ENCODE data around the gene JMJD1C.
A peak's percentile ranks its signal among the peaks of the same experiment; 100 is the strongest.

JMJD1C gene

GRCh38 chr10:63204667-63205391 lies 260.9 kb downstream of the JMJD1C start:
- DNase-seq (ENCODE audit: low read depth), result no peak
- no peak overlapping the region for H3K4me3 ChIP-seq (ENCODE audit: low read length)
- TF ChIP-seq CTCF (conservative IDR thresholded peaks at IDR 0.05; ENCODE audit: low read length), result no peak

GRCh38 chr10:63201118-63201517 lies 264.7 kb downstream of the JMJD1C start:
- TF ChIP-seq CTCF (conservative IDR thresholded peaks at IDR 0.05; ENCODE audit: low read length), result no peak
- DNase-seq (ENCODE audit: low read depth), result no peak
- H3K4me3 ChIP-seq (ENCODE audit: low read length), result no peak overlapping the region

- TF ChIP-seq CTCF (conservative IDR thresholded peaks at IDR 0.05; ENCODE audit: low read length), result no peak
- no peak overlapping the region for H3K4me3 ChIP-seq (ENCODE audit: low read length)
- DNase-seq (ENCODE audit: low read depth), result no peak
These were observed 265.3 kb downstream of the JMJD1C start for GRCh38 chr10:63200431-63200830.

GRCh38 chr10:63199716-63200115 lies 266.1 kb downstream of the JMJD1C start:
- no peak for DNase-seq (ENCODE audit: low read depth)
- no peak for TF ChIP-seq CTCF (conservative IDR thresholded peaks at IDR 0.05; ENCODE audit: low read length)

GRCh38 chr10:63197344-63198092 lies 268.3 kb downstream of the JMJD1C start:
- TF ChIP-seq CTCF (conservative IDR thresholded peaks at IDR 0.05; ENCODE audit: low read length), result no peak
- DNase-seq (ENCODE audit: low read depth), result peak; percentile 86
- no peak overlapping the region for H3K4me3 ChIP-seq (ENCODE audit: low read length)

More at GRCh38 chr10:63199716-63200115, 266.1 kb downstream of the JMJD1C start:
- no peak overlapping the region for H3K4me3 ChIP-seq (ENCODE audit: low read length)

- no peak overlapping the region for H3K4me3 ChIP-seq (ENCODE audit: low read length)
- DNase-seq (ENCODE audit: low read depth), result no peak
- no peak for TF ChIP-seq CTCF (conservative IDR thresholded peaks at IDR 0.05; ENCODE audit: low read length)
These were observed 273.0 kb downstream of the JMJD1C start for GRCh38 chr10:63192826-63193225.

GRCh38 chr10:63175534-63175933 lies 290.2 kb downstream of the JMJD1C start:
- H3K4me3 ChIP-seq (ENCODE audit: low read length), result no peak overlapping the region
- DNase-seq (ENCODE audit: low read depth), result no peak
- no peak for TF ChIP-seq CTCF (conservative IDR thresholded peaks at IDR 0.05; ENCODE audit: low read length)

Measured in AG10803 (cell line).